Sigmoid colon (tissue), 7 donors: ENCODE results near the gene DOCK9. TPM values are rescaled to one million over a fixed set of nuclear protein-coding genes. Genes with fewer than 3 reads are reported as not detected.

ENCODE experiments used
- DNase-seq: peaks from one replicate; pipeline ENCODE4 v3.0.0-alpha.2; 2019
- H3K27ac ChIP-seq, 4 donors: fragments of 200-600 bp; sonication (generic); one replicate each; pipeline ENCODE4 v1.5.1; 2016 to 2019; ENCODE audit warnings: mild to moderate bottlenecking in 1 of 4
- H3K27me3 ChIP-seq, 3 donors: fragments of 200-600 bp; sonication (generic); one replicate each; pipeline ENCODE4 v1.5.1; 2019; ENCODE audit warnings: mild to moderate bottlenecking in 1 of 3
- H3K36me3 ChIP-seq, 4 donors: fragments of 200-600 bp; sonication (generic); one replicate each; pipeline ENCODE4 v1.5.1; 2016 to 2019
- H3K4me1 ChIP-seq, 4 donors: fragments of 200-600 bp; sonication (generic); one replicate each; pipeline ENCODE4 v1.5.1; 2017 to 2019
- H3K4me3 ChIP-seq, 4 donors: fragments of 200-600 bp; sonication (generic); one replicate each; pipeline ENCODE4 v1.5.1; 2017 to 2019; ENCODE audit warnings: mild to moderate bottlenecking in 2 of 4, moderate library complexity in 1 of 4
- H3K9me3 ChIP-seq, 4 donors: fragments of 200-600 bp in 3 of 4; sonication (generic) in 3 of 4; one replicate each; pipeline versions ENCODE4 v1.5.1 to v1.6.1; 2013 to 2019
- CTCF ChIP-seq, 4 experiments: fragments of 450-650 bp in 3 of 4; fragments of 200-600 bp in 1 of 4; IDR thresholded peaks; one replicate each; pipeline ENCODE4 v1.5.1; 2016 to 2019; ENCODE audit warnings: antibody characterized with exemption in 4 of 4, mild to moderate bottlenecking in 3 of 4, moderate library complexity in 2 of 4
- EP300 ChIP-seq, 4 donors: sonication (generic); formaldehyde crosslinking; IDR thresholded peaks; one replicate each; pipeline ENCODE4 v1.6.1; 2017; ENCODE audit warnings: antibody characterized with exemption in 4 of 4
- POLR2A ChIP-seq, 2 donors: fragments of 450-650 bp; IDR thresholded peaks; one replicate each; pipeline ENCODE4 v1.6.1; 2016; ENCODE audit warnings: antibody characterized with exemption in 2 of 2, mild to moderate bottlenecking in 2 of 2, moderate library complexity in 2 of 2
- POLR2AphosphoS5 ChIP-seq, 4 donors: sonication (generic); formaldehyde crosslinking; IDR thresholded peaks; one replicate each; pipeline ENCODE4 v1.6.1; 2017; ENCODE audit warnings: antibody characterized with exemption in 4 of 4
- WGBS, 2 donors: extraction: QIAGEN DNeasy Blood & Tissue Kit; methylation state at CpG; one replicate each; pipeline ENCODE4 v1.1.7; 2013; 5-methylcytosine and 5-hydroxymethylcytosine counted together
- intact Hi-C: fragments of 100-400 bp; cut with DNase I; formaldehyde crosslinking; loops from one replicate; pipeline ENCODE4 v1.15.1; 2023
- polyA plus RNA-seq, 3 donors: library from polyadenylated mRNA; stranded (reverse); fragments of 200-250 nt; gene quantifications; one replicate each; pipeline ENCODE4 v1.2.3, GENCODE V29; 2013
- small RNA-seq, 3 donors: library from RNA; depleted of rRNA; stranded (forward); fragments of <200 nt; gene quantifications; one replicate each; pipeline ENCODE3, GENCODE V24; 2016
- total RNA-seq, 4 donors: library from RNA; depleted of rRNA; stranded (reverse); fragments of >200 nt; gene quantifications; one replicate each; pipeline ENCODE4 v1.1.0, GENCODE V29; 2016
- donor health status: healthy with polysubstance abuse.
- donor health status: Bipolar disorder and iron deficiency.
- donor health status: healthy.

The DOCK9 gene
- total and polyA plus RNA-seq, 7 donors, result 10.8 to 126 (median 60.4) TPM

DNA sequence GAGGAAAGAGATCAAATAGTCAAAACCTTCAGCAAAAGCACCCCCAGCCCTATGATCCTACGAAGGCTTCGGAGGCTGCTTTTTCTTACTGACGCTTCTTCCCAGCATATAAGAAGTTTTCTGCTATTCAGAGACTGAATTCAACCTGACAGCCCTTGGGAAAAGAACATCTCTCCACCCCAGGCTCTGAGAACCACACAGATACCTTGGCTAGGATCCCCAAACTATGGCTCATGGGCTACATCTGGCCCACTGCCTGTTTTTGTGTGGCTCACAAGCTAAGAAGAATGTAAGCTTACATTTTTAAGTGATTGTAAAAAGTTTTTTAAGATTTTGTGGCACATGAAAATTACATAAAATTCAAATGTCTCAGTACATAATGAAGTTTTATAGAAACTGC, 228.4 kb downstream of the DOCK9 start:
- peaks cover 14 to 43% (median 22%) of the 10 kb centered on the region in 3 donors for H3K27me3 ChIP-seq
- H3K9me3 ChIP-seq, result no peaks in the 10 kb centered on the region
- peaks cover 0 to 15% (median 12%) of the 10 kb centered on the region in 4 donors for H3K4me1 ChIP-seq
- no peak overlapping the region for H3K27ac ChIP-seq
- no peak for TF ChIP-seq POLR2AphosphoS5 (IDR thresholded peaks at IDR 0.05)
- no peak for TF ChIP-seq CTCF (IDR thresholded peaks at IDR 0.05)
- no peak for TF ChIP-seq POLR2A (IDR thresholded peaks at IDR 0.05)
- TF ChIP-seq EP300 (IDR thresholded peaks at IDR 0.05), result no peak
- intact Hi-C loops, result no loop called here
- no peak overlapping the region for H3K4me3 ChIP-seq
- no peaks in the 10 kb centered on the region for H3K36me3 ChIP-seq
- DNase-seq, result no peak
- 63 to 65% methylated on average over 3 of the region's 3 CpGs for WGBS, 2 donors

DNA sequence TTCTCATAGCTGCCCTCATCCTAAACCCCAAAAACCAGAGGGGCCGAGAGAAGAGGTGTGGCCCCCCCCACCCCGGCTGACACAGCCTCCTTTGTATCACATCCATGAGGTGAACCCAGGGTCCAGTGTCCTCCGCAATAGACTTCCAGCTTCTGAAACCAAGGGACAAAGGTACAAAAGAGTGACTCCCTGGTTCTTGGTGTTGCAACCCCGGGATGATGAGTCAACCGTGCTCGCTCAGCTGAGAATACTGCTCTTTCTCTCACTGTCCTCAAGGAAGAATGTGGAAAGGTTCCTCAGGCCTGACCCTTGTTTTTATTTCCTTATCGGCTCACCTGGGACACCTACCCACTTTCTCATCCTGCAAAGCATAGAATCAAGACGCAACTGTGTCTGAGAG, 230.9 kb downstream of the DOCK9 start:
- no peaks in the 10 kb centered on the region for H3K9me3 ChIP-seq
- H3K4me1 ChIP-seq, result peaks cover 0 to 6% (median 4%) of the 10 kb centered on the region in 4 donors
- WGBS, 2 donors, result 90 to 93% methylated on average over 8 of the region's 8 CpGs
- DNase-seq, result no peak
- TF ChIP-seq EP300 (IDR thresholded peaks at IDR 0.05), result no peak
- TF ChIP-seq POLR2A (IDR thresholded peaks at IDR 0.05), result no peak
- TF ChIP-seq POLR2AphosphoS5 (IDR thresholded peaks at IDR 0.05), result no peak
- TF ChIP-seq CTCF (IDR thresholded peaks at IDR 0.05), result no peak
- H3K27ac ChIP-seq, result no peak overlapping the region
- no peak overlapping the region for H3K4me3 ChIP-seq
- H3K36me3 ChIP-seq, result no peaks in the 10 kb centered on the region
- intact Hi-C loops, result no loop called here
- peaks cover 7 to 18% (median 8%) of the 10 kb centered on the region in 3 donors for H3K27me3 ChIP-seq

Small RNA genes within 50 kb of the gene (small RNA-seq; reads per million reads assigned to genes)
- gene AL161420.1, result 0 reads per million in 3 donors
- gene RNU6-83P, result 0 reads per million in 3 donors

Other genes with a start within 250 kb of the DOCK9 start
- under 1 TPM in 2 of 4 donors, not detected in 2; under 0.01 to 0.83 TPM for gene SLC15A1, start 225.4 kb downstream of the DOCK9 start, total RNA-seq
- gene SLC15A1, start 225.4 kb downstream of the DOCK9 start, polyA plus RNA-seq, result 10 to 100 TPM in 1 of 3 donors, 1 to 10 TPM in 2; 2.1 to 11.1 (median 4.2) TPM
- 10 to 100 TPM; 47.4 to 54.6 (median 49.2) TPM for gene UBAC2, start 222.8 kb upstream of the DOCK9 start, total RNA-seq
- gene UBAC2, start 222.8 kb upstream of the DOCK9 start, polyA plus RNA-seq, result 10 to 100 TPM; 31.8 to 73.9 (median 43.0) TPM